IPS-18c (cell line): ENCODE data around the gene SLC37A1.

ENCODE experiments used
- H3K4me3 ChIP-seq: 2 replicates; pipeline ENCODE4 v1.7.0; 2013; ENCODE audit warnings: low read depth, mild to moderate bottlenecking, low read length, moderate library complexity; ENCODE audit not compliant: insufficient read depth
- H3K9me3 ChIP-seq: one replicate; pipeline ENCODE4 v1.6.1; 2013; ENCODE audit warnings: mild to moderate bottlenecking, low read length, moderate library complexity; ENCODE audit not compliant: control insufficient read depth, insufficient read depth

Gene SLC37A1

DNA sequence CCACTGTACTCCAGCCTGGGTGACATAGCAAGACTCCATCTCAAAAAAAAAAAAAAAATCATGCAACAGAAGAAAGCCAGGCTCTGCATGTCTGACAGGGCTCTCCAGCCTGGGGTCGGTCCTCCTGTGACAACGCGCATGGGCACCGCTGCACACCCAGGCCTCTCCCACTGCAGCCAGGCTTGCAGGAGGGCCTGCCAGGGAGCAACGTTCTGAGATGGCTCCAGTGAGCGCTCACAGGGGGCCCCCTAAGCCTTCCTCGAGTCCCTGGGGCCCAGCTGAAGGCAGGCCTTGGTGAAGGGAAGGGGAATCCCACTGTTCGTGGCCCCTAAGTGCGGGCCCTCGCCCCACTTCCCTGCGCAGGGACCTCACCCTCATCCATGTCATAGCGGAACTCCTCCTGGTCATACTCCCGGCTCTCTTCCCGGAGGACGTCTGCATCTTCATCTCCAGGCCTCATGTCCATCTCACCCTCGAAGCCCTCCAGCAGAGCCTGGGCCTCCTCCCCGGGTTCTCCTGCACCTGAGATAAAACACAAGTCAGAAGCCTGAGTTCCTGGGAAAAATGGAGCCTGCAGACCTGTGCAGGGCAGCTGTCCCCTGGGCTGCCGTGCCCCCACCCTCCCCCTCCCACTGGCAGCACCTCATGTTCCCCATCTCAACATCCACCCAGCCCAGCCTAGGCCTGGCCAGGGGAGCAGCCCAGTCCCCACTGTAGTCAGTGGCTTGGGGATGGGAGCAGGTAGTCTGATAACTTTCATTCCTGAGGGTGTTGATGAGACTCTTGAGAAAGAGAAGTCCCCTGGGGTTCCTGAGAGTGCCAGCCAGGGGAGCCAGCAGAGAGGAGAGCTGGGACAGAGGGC is 37.9 kb upstream of the SLC37A1 start:
- Histone ChIP-seq H3K4me3 (no peak overlapping the region), H3K9me3 (peaks cover 3% of the 10 kb centered on the region)

DNA sequence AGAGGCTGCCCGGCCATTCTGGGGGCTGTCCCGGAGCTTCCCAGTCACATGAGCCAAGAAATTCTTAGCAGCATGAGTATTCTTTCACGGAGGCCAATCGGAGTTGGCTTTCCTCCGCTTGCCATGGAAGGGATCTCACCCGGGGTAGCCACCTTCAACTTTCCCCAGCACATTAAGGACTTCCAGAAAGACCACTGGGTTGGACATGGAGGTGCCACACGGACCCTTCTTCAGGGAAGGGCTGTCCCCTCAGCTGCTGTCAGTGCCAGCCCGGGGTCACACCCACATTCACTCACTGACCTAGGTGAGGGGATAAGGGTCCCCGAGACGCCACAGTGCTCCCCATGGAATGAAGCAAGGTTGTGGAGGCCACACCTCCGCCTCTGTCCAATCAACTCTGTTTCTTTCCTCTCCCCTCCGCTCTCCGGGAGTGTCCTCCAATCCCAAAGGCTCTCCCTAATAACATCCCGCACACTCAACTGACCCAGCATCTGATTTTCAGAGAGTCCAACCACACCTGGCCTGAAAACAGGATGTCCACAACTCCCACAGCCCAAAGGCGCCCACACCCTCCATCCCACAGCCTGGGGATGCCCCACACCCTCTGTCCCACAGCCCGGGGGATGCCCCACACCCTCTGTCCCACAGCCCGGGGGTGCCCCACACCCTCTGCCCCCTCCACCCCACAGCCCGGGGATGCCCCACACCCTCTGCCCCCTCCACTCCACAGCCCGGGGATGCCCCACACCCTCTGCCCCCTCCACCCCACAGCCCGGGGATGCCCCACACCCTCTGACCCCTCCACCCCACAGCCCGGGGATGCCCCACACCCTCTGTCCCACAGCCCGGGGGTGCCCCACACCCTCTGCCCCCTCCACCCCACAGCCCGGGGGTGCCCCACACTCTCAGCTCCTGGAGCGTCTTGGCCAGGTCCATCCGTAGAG is 37.0 kb upstream of the SLC37A1 start:
- Histone ChIP-seq H3K9me3 (peaks cover 3% of the 10 kb centered on the region), H3K4me3 (no peak overlapping the region)

DNA sequence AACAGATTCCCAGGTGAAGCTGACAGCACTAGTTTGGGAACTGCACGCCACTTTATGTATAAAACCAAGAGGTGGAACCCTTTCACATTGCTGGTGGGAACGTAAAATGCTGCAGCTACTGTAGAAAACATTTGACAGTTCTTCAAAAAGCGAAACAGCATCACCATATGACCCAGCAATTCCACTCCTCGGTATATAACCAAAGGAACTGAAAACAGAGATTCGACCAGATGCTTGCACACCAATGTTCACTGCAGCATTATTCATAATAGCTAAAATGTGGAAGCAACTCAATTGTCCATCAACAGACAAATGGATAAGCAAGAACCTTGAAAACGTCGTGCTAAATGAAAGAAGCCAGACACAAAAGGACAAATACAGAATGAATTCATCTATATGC is 35.1 kb upstream of the SLC37A1 start:
- Histone ChIP-seq H3K4me3 (no peak overlapping the region), H3K9me3 (peaks cover 3% of the 10 kb centered on the region)

- Histone ChIP-seq H3K9me3 (peaks cover 3% of the 10 kb centered on the region), H3K4me3 (no peak overlapping the region)
Measured at GRCh38 chr21:42479582-42479981, 34.1 kb upstream of the SLC37A1 start.

DNA sequence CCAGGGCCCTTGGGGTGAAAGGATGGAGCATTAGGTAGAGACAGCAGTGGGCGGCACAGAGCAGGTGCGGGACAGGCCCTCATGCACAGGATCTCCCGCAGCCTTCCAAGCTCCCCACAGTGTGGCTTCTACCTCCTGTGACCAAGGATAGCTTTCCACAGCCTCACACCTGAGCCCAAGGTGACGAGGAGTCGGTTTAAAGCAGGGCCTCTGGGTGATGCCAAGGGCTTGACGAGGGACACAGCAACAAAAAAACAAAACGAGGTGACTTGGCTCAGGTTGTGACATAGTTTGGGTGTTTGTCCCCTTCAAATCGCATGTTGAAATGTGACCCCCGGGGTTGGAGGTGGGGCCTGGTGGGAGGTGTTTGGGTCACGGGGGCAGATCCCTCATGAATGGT is 32.9 kb upstream of the SLC37A1 start:
- no peak overlapping the region for H3K4me3 ChIP-seq
- peaks cover 3% of the 10 kb centered on the region for H3K9me3 ChIP-seq

- H3K4me3 ChIP-seq, result no peak overlapping the region
- H3K9me3 ChIP-seq, result peaks cover 3% of the 10 kb centered on the region
Measured at GRCh38 chr21:42481169-42481568, 32.5 kb upstream of the SLC37A1 start.

- no peak overlapping the region for H3K4me3 ChIP-seq
- no peaks in the 10 kb centered on the region for H3K9me3 ChIP-seq
Measured at GRCh38 chr21:42484966-42485365, 28.7 kb upstream of the SLC37A1 start.

GRCh38 chr21:42486072-42486471 is 27.6 kb upstream of the SLC37A1 start:
- no peak overlapping the region for H3K4me3 ChIP-seq
- H3K9me3 ChIP-seq, result no peaks in the 10 kb centered on the region

- Histone ChIP-seq H3K9me3 (no peaks in the 10 kb centered on the region), H3K4me3 (no peak overlapping the region)
Measured at GRCh38 chr21:42486531-42486930, 27.1 kb upstream of the SLC37A1 start.

- H3K9me3 ChIP-seq, result no peaks in the 10 kb centered on the region
- no peak overlapping the region for H3K4me3 ChIP-seq
Measured at GRCh38 chr21:42489006-42489563, 24.6 kb upstream of the SLC37A1 start.

GRCh38 chr21:42489991-42490390 is 23.7 kb upstream of the SLC37A1 start:
- Histone ChIP-seq H3K9me3 (no peaks in the 10 kb centered on the region), H3K4me3 (no peak overlapping the region)

- H3K9me3 ChIP-seq, result no peaks in the 10 kb centered on the region
- no peak overlapping the region for H3K4me3 ChIP-seq
Measured at GRCh38 chr21:42490720-42491119, 22.9 kb upstream of the SLC37A1 start.

DNA sequence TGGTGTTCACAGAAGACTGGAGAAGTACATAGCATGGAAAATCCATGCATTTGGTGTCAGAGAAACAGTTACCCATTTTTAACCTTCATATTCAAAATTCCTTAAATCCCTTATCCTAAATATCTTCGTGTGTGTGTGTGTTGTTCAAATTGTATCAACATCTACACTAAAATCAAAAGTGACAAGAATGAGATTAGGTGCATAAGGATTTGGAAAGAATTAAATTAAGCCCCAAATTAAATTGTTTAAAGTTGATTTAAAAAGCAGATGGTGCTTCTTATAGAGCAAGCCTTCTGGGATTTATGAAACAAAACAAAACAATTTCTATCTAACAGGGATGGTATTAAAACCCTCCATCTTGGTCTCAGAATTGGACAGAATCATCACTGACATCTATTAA is 22.3 kb upstream of the SLC37A1 start:
- no peaks in the 10 kb centered on the region for H3K9me3 ChIP-seq
- H3K4me3 ChIP-seq, result no peak overlapping the region

DNA sequence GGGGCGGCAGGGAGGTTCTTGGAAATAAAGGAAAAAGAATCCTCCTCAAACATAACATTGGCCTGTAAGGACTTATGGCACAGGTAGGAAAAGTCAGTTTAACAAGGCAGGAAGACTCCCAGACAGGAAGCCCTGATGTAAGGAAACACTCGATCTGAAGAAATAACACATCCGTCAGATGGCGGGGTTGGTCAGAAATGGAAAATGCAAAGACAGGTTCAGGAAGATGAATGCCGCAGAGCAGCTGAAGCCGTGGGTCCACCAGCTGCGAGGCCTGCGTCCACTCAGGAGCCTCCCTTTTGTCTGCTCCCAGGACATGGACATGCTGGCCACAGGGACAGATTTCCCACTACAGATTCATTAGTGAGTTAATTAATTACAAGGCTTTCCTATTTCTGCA is 21.5 kb upstream of the SLC37A1 start:
- H3K4me3 ChIP-seq, result no peak overlapping the region

DNA sequence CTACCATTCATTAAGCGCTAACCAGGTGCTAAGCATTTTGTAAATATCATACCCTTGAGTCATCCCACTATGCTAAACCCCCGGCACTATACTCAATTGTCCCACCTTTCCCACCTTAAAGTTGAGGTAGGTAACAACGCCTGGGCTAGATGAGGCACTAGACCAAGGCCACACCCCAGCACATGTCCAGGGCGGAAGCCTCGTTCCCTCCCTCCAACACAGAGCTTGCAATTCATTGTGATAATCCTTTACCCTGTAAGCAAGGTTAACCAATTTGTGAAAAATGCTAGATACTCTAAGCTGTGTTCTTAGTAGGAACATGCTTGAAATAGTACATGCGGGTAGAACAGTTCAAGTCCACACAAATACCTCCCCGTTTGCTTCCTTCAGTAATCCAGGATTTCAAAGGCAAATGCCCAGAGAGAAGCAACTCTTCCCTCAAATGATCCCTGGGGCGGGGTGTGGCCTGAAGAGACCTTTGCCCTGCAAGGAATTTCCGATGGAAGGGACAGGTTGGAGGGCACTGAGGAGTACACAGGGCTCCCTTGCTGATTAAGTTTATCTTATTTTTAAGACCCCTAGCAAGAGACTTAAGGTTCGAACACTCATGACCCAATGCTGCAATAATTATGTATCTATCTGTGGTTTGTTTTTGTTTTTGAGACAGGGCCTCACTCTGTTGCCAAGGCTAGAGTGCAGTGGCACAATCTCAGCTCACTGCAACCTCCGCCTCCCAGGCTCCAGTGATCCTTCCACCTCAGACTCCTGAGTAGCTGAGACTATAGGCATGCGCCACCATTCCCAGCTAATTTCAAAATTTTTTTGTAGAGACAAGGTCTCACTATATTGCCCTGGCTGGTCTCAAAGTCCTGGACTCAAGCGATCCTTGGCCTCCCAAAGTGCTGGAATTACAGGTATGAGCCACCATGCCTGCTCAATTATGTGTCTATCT is 20.3 kb upstream of the SLC37A1 start:
- Histone ChIP-seq H3K9me3 (no peaks in the 10 kb centered on the region), H3K4me3 (no peak overlapping the region)

More for the DNA sequence above, 21.5 kb upstream of the SLC37A1 start:
- H3K9me3 ChIP-seq, result no peaks in the 10 kb centered on the region

DNA sequence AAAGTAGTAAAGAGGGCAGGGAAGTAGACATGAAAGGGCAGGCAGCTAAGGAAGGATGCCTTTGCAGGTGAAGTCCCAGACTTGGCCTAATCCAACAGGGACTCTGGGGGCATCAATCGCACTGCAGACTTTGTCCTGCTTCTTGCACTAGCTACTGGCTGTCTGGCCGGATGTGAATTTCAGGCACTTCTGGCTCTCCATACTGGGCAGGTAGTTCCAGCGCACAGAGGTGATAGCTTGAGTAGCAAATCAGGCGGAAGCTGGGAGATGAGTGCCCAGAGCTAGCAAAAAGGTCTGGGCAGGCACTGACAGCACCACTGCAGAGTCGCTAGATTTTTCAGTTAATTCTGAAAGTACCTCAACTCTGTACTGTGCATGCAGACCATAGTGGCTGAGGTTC is 18.6 kb upstream of the SLC37A1 start:
- H3K4me3 ChIP-seq, result no peak overlapping the region
- H3K9me3 ChIP-seq, result no peaks in the 10 kb centered on the region

DNA sequence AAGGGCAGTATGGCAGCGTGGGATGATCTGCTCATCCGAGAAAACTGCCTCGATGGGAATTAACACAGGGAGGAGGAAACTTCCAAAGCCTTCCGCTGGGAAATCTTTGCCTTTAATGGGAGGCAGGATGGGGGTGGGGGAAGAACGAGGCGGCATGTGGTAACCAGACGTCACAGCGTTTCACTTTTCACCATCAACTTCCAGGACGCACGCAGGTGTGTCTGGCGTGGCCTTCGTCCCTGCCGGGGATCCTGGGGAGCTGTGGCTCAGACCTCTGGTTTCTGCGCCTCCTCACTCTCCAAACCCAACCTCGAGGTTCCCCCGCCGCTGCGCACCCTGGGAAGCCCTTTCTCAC is 17.9 kb upstream of the SLC37A1 start:
- Histone ChIP-seq H3K9me3 (no peaks in the 10 kb centered on the region), H3K4me3 (peak overlapping the region; percentile 76)
